Amniotic epithelial cell (primary cell): Measurements from ENCODE around the gene KLRF1.

Experiments used
- DNase-seq: peaks from one replicate; pipeline ENCODE4 v3.0.0-alpha.2; 2010; ENCODE audit warnings: low read depth

KLRF1 gene

GRCh38 chr12:9827209-9827888 lies at the start of gene KLRF1:
Gene KLRF1, plus strand, starts transcription at chr12:9827481. Its CDS starts 64 bp downstream, at chr12:9827545.
- DNase-seq, result no peak

GRCh38 chr12:9779209-9779608 lies 48.1 kb upstream of the KLRF1 start:
- no peak for DNase-seq

GRCh38 chr12:9781360-9781759 lies 45.9 kb upstream of the KLRF1 start:
- no peak for DNase-seq

GRCh38 chr12:9782547-9783382 lies 44.5 kb upstream of the KLRF1 start:
- no peak for DNase-seq

GRCh38 chr12:9784326-9784725 lies 43.0 kb upstream of the KLRF1 start:
- DNase-seq, result no peak

- no peak for DNase-seq
Observed at GRCh38 chr12:9784816-9785215, 42.5 kb upstream of the KLRF1 start.

- peak; percentile 68 for DNase-seq
Observed at GRCh38 chr12:9786726-9787717, 40.3 kb upstream of the KLRF1 start.

- peak; percentile 24 for DNase-seq
Observed at GRCh38 chr12:9792185-9792900, 34.9 kb upstream of the KLRF1 start.

- peak; percentile 88 for DNase-seq
Observed at GRCh38 chr12:9792961-9793617, 34.2 kb upstream of the KLRF1 start.

GRCh38 chr12:9793779-9794395 lies 33.4 kb upstream of the KLRF1 start:
- no peak for DNase-seq

- DNase-seq, result peak; percentile 15
Observed at GRCh38 chr12:9794484-9795093, 32.7 kb upstream of the KLRF1 start.

GRCh38 chr12:9795945-9796344 lies 31.3 kb upstream of the KLRF1 start:
- no peak for DNase-seq

- DNase-seq, result no peak
Observed at GRCh38 chr12:9796346-9796745, 30.9 kb upstream of the KLRF1 start.

- no peak for DNase-seq
Observed at GRCh38 chr12:9796971-9797370, 30.3 kb upstream of the KLRF1 start.

GRCh38 chr12:9797722-9798619 lies 29.3 kb upstream of the KLRF1 start:
- peak; percentile 86 for DNase-seq

GRCh38 chr12:9799961-9800360 lies 27.3 kb upstream of the KLRF1 start:
- peak; percentile 55 for DNase-seq

GRCh38 chr12:9805883-9806282 lies 21.4 kb upstream of the KLRF1 start:
- no peak for DNase-seq

- no peak for DNase-seq
Observed at GRCh38 chr12:9806714-9807113, 20.6 kb upstream of the KLRF1 start.

- DNase-seq, result no peak
Observed at GRCh38 chr12:9808504-9808903, 18.8 kb upstream of the KLRF1 start.
